Neural cell (in vitro differentiated cells): Measurements from ENCODE around the gene TBX4. TPM values are rescaled to one million over a fixed set of nuclear protein-coding genes. Genes with fewer than 3 reads are reported as not detected.

Source experiments
- H2AFZ ChIP-seq: fragments of 200-600, 300-800 bp; sonication (generic), shearing (Covaris generic); 2 replicates; pipeline ENCODE4 v1.6.0; 2014; ENCODE audit warnings: low read depth, mild to moderate bottlenecking, antibody characterized with exemption, low read length, moderate library complexity
- H3F3A ChIP-seq: fragments of 200-600 bp; shearing (Covaris generic); 2 replicates; pipeline ENCODE4 v1.6.1; 2016; ENCODE audit warnings: mild to moderate bottlenecking, moderate library complexity, mixed read lengths, antibody characterized with exemption, low read length; ENCODE audit not compliant: insufficient read depth, poor library complexity, severe bottlenecking
- H3K27ac ChIP-seq: fragments of 200-600, 300-800 bp; sonication (generic), shearing (Covaris generic); 2 replicates; pipeline ENCODE4 v1.5.1; 2014; ENCODE audit warnings: mild to moderate bottlenecking, low read length, moderate library complexity
- H3K27me3 ChIP-seq: fragments of 300-800, 200-600 bp; sonication (generic), shearing (Covaris generic); 2 replicates; pipeline ENCODE4 v1.6.0; 2014; ENCODE audit warnings: mild to moderate bottlenecking, low read depth, low read length, moderate library complexity; ENCODE audit not compliant: insufficient read depth
- H3K36me3 ChIP-seq: fragments of 300-800, 200-600 bp; sonication (generic), shearing (Covaris generic); 2 replicates; pipeline ENCODE4 v1.5.1; 2014; ENCODE audit warnings: mild to moderate bottlenecking, antibody characterized with exemption, low read length, moderate library complexity; ENCODE audit not compliant: insufficient read depth
- H3K4me2 ChIP-seq: fragments of 300-800, 200-600 bp; sonication (generic), shearing (Covaris generic); 2 replicates; pipeline ENCODE4 v1.6.0; 2014; ENCODE audit warnings: mild to moderate bottlenecking, low read length
- H3K4me3 ChIP-seq: fragments of 300-800, 200-600 bp; sonication (generic), shearing (Covaris generic); 2 replicates; pipeline ENCODE4 v1.5.1; 2014; ENCODE audit warnings: mild to moderate bottlenecking, low read length, moderate library complexity
- H3K79me2 ChIP-seq: fragments of 200-600 bp; shearing (Covaris generic); replicated peaks from 2 replicates; pipeline ENCODE4 v1.6.0; 2014; ENCODE audit warnings: mild to moderate bottlenecking, low read length, moderate library complexity; ENCODE audit not compliant: insufficient read depth
- H3K9ac ChIP-seq: fragments of 300-800, 200-600 bp; sonication (generic), shearing (Covaris generic); 2 replicates; pipeline ENCODE4 v1.6.1; 2016; ENCODE audit warnings: mild to moderate bottlenecking, low read length, mixed read lengths
- H3K9me2 ChIP-seq: fragments of 200-600 bp; shearing (Covaris generic); 2 replicates; pipeline ENCODE4 v1.6.1; 2016; ENCODE audit warnings: mild to moderate bottlenecking, low read length, mixed read lengths; ENCODE audit not compliant: insufficient read depth
- H3K9me3 ChIP-seq: fragments of 200-600, 300-800 bp; sonication (generic), shearing (Covaris generic); 2 replicates; pipeline ENCODE4 v1.6.1; 2016; ENCODE audit warnings: mild to moderate bottlenecking, mixed run types, low read length, moderate library complexity, mixed read lengths
- H4K20me1 ChIP-seq: fragments of 200-600 bp; shearing (Covaris generic); 2 replicates; pipeline ENCODE4 v1.6.1; 2016; ENCODE audit warnings: mild to moderate bottlenecking, mixed run types; ENCODE audit not compliant: insufficient read depth
- CTCF ChIP-seq: fragments of 450-650 bp; IDR thresholded peaks from 2 replicates; pipeline ENCODE4 v1.5.1; 2014; ENCODE audit warnings: antibody characterized with exemption, mild to moderate bottlenecking, moderate library complexity; ENCODE audit not compliant: poor library complexity, severe bottlenecking
- EP300 ChIP-seq: fragments of 450-650 bp; conservative IDR thresholded peaks from 2 replicates; pipeline ENCODE4 v1.6.1; 2014; ENCODE audit warnings: antibody characterized with exemption, mild to moderate bottlenecking, moderate library complexity; ENCODE audit not compliant: poor library complexity, severe bottlenecking
- EZH2 ChIP-seq: fragments of 200-600, 300-800 bp; shearing (Covaris generic), sonication (generic); IDR thresholded peaks from 2 replicates; pipeline ENCODE4 v1.6.1; 2014; ENCODE audit warnings: antibody characterized with exemption, low read length, borderline replicate concordance, mild to moderate bottlenecking; ENCODE audit not compliant: insufficient read depth, poor library complexity, severe bottlenecking
- MXI1 ChIP-seq: fragments of 450-650 bp; conservative IDR thresholded peaks from 2 replicates; pipeline ENCODE4 v1.6.1; 2014; ENCODE audit warnings: antibody characterized with exemption, mild to moderate bottlenecking; ENCODE audit not compliant: poor library complexity, severe bottlenecking
- POLR2AphosphoS5 ChIP-seq: IDR thresholded peaks from 2 replicates; pipeline ENCODE4 v1.6.1; 2012
- RAD21 ChIP-seq: fragments of 450-650 bp; conservative IDR thresholded peaks from 2 replicates; pipeline ENCODE4 v1.6.1; 2014; ENCODE audit warnings: antibody characterized with exemption, mild to moderate bottlenecking, moderate library complexity
- REST ChIP-seq: IDR thresholded peaks from 2 replicates; pipeline ENCODE4 v1.6.1; 2012; ENCODE audit warnings: borderline replicate concordance
- SMC3 ChIP-seq: fragments of 450-650 bp; conservative IDR thresholded peaks from 2 replicates; pipeline ENCODE4 v1.6.1; 2014; ENCODE audit warnings: antibody characterized with exemption, mild to moderate bottlenecking, moderate library complexity; ENCODE audit not compliant: poor library complexity
- TAF1 ChIP-seq: IDR thresholded peaks from 2 replicates; pipeline ENCODE4 v1.6.1; 2012; ENCODE audit warnings: low read depth
- polyA plus RNA-seq: library from polyadenylated mRNA; depleted of rRNA; stranded (reverse); fragments of >200 nt; gene quantifications from 2 replicates; pipeline ENCODE4 v1.2.3, GENCODE V29; 2014

TBX4 gene
- polyA plus RNA-seq, 1 donor from 2014 or later, result not detected

DNA sequence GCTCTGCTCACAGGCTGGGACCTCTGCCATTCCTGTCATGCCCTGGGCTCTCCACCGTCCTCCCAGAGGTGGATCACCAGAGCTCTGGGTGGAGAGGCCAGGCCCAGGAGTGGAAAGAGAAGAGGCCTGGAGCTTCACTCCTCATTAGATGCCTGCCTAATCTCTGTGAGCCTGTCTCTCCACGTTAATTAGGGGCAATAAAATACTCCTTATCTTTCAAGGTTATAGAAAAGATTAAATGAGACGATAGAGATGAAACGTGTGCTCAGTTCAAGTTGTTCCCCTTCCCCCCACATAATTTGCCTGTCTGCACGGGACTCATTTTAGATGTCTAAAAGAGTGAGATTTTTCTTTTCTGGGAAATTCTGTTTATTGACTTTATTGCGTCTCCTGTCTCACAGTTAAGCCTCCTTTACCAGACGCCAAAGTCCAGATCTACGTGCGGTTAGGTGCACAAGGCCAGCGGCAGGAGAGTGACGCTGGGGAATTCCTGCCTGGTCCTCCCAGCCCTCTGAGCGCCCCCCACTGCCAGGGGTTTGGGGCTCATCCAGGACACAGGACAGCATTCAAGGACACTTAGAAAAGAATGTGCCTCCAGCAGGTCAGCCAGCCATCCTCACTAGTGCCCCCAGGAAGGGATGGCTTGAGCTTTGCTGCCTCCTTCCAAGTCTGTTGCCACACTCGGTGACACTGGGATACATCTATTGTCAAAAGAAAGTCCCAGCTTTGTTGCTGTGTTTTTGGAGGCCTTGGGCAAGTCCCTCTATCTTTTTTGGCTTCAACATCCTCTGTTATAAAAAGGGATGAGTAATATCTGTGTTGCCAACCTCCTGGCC, 42.3 kb downstream of the TBX4 start:
- H3K27me3 ChIP-seq, result no peaks in the 10 kb centered on the region
- no peak for TF ChIP-seq TAF1
- TF ChIP-seq MXI1, result no peak
- no peak for TF ChIP-seq SMC3
- no peak for TF ChIP-seq EZH2
- no peak for TF ChIP-seq POLR2AphosphoS5
- no peak for TF ChIP-seq REST
- no peak for TF ChIP-seq CTCF
- TF ChIP-seq RAD21, result no peak
- no peak for TF ChIP-seq EP300
- no peaks in the 10 kb centered on the region for H3K9me3 ChIP-seq
- H3K4me2 ChIP-seq, result no peak overlapping the region
- no peaks in the 10 kb centered on the region for H4K20me1 ChIP-seq
- H3K36me3 ChIP-seq, result no peaks in the 10 kb centered on the region
- H2AFZ ChIP-seq, result no peak overlapping the region
- H3K9me2 ChIP-seq, result no peaks in the 10 kb centered on the region
- H3F3A ChIP-seq, result no peaks in the 10 kb centered on the region
- H3K4me3 ChIP-seq, result no peak overlapping the region
- H3K27ac ChIP-seq, result no peak overlapping the region
- H3K9ac ChIP-seq, result no peak overlapping the region
- no peaks in the 10 kb centered on the region for H3K79me2 ChIP-seq

GRCh38 chr17:61495161-61495857, 43.1 kb downstream of the TBX4 start:
- Histone ChIP-seq H3K4me2 (no peak overlapping the region), H4K20me1 (no peaks in the 10 kb centered on the region), H3K9me2 (no peaks in the 10 kb centered on the region), H3F3A (no peaks in the 10 kb centered on the region), H3K9me3 (no peaks in the 10 kb centered on the region), H3K27me3 (no peaks in the 10 kb centered on the region), H3K9ac (no peak overlapping the region), H2AFZ (no peak overlapping the region), H3K79me2 (no peaks in the 10 kb centered on the region), H3K27ac (no peak overlapping the region), H3K4me3 (no peak overlapping the region), H3K36me3 (no peaks in the 10 kb centered on the region)
- TF ChIP-seq TAF1, result no peak
- TF ChIP-seq SMC3, result no peak
- no peak for TF ChIP-seq MXI1
- TF ChIP-seq RAD21, result no peak
- no peak for TF ChIP-seq EZH2
- no peak for TF ChIP-seq REST
- no peak for TF ChIP-seq POLR2AphosphoS5
- no peak for TF ChIP-seq CTCF
- no peak for TF ChIP-seq EP300
